ENCODE measurements around the gene KLRG1.

DNA sequence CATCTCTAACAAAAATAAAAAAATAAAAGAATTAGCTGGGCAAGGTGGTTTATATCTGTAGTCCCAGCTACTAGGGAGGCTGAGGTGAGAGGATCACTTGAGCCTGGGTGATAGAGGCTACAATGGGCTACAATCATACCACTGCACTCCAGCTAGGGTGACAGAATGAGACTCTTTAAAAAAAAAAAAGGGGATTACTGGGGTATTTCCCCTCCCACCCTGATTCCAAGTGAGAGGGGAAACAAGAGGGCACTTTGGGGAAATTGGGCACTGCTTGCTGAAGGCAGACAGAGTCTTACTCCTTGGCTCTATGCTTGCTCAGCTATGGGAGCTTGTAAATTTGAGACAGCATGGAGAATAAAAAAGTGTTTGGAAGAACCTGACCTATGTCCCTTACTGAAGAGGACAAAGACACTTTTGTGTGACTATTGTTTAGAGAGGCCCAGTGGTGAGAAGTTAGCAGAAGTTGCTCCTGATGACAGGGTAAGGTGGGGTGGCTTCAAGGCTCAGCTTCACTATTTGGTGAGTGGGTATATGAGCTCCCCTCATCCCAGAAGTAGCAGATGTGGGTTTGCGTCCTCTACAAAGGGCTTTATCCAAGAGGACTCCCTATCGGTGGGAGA is 44.0 kb downstream of the KLRG1 start:
- TF ChIP-seq CTCF (IDR thresholded peaks at IDR 0.05; ENCODE audit: insufficient read depth, low read length, poor library complexity, severe bottlenecking) (no peak), EZH2phosphoT487 (conservative IDR thresholded peaks at IDR 0.05; ENCODE audit: low read length) (no peak)
